Fibroblast of mammary gland (primary cell): Measurements from ENCODE around the gene DEGS2.
"Not testable (repeated sequence)": the region's sequence is repeated elsewhere in the genome, so short reads cannot be mapped to it uniquely, and the experiment has no call there.

Experiments
- DNase-seq: peaks from one replicate; pipeline ENCODE4 v3.0.0-alpha.2; 2010; ENCODE audit warnings: low read depth
- H3K4me3 ChIP-seq: 2 replicates; pipeline ENCODE4 v1.5.1; 2011; ENCODE audit warnings: low read depth, mild to moderate bottlenecking, low read length, moderate library complexity; ENCODE audit not compliant: control insufficient read depth
- TF ChIP-seq, protein P1 (sequence below): conservative IDR thresholded peaks from 2 replicates; pipeline ENCODE4 v1.5.1; 2011; ENCODE audit warnings: low read depth, low read length, inconsistent platforms; ENCODE audit not compliant: control insufficient read depth, insufficient read depth

DEGS2 gene

DNA sequence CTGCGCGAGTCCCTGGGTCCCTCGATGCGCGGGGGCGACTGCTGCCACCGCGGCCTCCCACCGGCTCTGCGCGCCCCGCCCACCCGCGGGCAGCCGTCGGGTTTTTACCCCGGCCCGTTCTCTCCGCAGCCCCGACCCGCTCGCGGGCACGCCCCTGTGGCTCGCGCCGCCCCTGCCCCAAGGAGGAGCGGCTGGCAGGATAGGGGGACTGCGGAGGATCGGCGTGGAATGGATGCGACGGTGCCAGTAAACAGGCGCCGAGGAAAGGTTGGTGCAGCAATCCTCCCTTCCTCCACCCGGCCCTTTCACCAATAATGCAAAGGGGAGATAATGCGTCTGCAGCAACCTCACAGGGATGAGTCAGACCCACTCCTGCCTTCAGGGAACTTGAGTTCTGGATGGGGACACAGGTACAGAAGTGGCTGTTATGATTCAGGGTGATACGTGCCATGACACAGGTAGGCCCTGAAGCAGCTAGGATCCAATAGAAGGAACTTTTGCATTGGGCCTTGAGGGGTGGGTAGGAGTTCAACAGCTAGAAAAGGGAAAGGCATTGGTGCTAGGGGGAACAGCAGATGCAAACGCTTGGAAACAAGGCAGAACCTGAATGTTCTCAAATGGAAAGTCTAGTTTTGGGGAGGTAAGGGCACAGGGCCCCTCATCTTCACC, 554 bp upstream of the DEGS2 start:
- no peak for DNase-seq
- no peak overlapping the region for H3K4me3 ChIP-seq
- TF ChIP-seq, protein P1, sequence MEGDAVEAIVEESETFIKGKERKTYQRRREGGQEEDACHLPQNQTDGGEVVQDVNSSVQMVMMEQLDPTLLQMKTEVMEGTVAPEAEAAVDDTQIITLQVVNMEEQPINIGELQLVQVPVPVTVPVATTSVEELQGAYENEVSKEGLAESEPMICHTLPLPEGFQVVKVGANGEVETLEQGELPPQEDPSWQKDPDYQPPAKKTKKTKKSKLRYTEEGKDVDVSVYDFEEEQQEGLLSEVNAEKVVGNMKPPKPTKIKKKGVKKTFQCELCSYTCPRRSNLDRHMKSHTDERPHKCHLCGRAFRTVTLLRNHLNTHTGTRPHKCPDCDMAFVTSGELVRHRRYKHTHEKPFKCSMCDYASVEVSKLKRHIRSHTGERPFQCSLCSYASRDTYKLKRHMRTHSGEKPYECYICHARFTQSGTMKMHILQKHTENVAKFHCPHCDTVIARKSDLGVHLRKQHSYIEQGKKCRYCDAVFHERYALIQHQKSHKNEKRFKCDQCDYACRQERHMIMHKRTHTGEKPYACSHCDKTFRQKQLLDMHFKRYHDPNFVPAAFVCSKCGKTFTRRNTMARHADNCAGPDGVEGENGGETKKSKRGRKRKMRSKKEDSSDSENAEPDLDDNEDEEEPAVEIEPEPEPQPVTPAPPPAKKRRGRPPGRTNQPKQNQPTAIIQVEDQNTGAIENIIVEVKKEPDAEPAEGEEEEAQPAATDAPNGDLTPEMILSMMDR: no peak

DNA sequence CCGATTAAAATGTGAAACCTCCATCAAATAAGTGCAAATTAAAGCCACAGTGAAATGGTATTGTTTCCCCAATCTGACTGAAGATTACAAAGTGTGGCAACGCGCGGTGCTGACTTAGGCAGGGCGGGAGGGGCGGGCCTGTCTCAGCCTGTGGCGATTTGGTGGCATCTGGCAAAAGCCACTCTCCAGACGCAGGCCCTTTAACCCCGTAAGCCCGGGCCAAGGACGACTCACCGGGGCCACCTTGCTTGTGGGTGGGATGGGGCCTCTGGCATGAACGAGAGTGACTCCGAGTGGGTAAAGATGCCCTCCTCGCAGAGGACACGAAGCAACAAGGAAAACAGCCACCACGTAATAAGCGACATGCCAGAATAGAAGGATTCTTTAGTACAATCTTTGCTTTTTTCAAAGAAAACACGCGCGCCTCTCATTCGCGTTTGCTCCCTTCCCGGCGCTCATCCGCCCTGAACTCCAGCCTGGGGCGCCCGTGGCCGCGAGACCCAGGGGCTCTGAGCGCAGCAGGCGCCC, 815 bp downstream of the DEGS2 start:
- no peak for DNase-seq
- TF ChIP-seq, protein P1: no peak
- no peak overlapping the region for H3K4me3 ChIP-seq

DNA sequence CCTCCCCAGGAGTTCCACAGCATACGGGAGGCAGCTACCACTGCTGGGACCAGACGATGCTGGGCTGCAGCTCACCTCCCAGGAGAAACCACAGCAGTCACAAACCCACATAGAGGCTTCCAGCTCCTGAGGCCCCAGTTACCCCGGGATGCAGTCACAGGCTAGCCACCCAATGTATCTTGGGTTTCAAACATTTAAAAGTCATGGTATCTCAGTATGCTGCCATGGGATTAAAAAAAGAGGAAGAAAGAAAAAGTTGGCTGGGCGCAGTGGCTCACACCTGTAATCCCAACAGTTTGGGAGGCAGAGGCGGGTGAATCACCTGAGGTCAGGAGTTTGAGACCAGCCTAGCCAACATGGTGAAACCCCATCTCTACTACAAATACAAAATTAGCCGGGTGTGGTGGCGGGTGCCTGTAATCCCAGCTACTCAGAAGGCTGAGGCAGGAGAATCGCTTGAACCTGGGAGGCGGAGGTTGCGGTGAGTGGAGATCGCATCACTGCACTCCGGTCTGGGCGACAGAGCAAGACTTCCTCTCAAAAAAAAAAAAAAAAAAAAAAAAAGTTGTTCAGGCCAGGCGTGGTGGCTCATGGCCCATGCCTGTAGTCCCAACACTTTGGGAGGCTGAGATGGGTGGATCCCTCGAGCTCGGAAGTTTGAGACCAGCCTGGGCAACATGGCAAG, 1.8 kb downstream of the DEGS2 start:
- DNase-seq, H3K4me3 ChIP-seq: not testable (repeated sequence)

DNA sequence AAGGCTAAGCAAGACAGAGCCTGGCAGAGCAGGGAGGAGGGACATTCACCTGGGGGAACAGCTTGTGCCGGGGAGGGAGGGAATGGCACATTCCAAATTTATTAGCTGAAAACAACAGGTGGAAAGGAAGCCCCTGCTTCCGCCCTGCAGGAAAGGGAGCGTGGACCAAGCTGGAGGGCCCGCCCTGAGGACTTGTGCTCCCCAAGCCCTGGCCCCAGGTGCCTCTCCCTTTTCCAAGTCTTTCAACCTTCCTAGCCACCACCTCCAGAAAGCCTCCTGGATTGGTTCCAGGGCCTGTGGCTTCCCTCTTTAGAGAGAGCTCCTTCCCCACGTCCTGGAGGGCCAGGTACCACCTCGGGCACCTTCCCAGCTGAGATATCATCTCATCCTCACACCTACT, 2.7 kb downstream of the DEGS2 start:
- TF ChIP-seq, protein P1: no peak
- no peak overlapping the region for H3K4me3 ChIP-seq
- DNase-seq: no peak

DNA sequence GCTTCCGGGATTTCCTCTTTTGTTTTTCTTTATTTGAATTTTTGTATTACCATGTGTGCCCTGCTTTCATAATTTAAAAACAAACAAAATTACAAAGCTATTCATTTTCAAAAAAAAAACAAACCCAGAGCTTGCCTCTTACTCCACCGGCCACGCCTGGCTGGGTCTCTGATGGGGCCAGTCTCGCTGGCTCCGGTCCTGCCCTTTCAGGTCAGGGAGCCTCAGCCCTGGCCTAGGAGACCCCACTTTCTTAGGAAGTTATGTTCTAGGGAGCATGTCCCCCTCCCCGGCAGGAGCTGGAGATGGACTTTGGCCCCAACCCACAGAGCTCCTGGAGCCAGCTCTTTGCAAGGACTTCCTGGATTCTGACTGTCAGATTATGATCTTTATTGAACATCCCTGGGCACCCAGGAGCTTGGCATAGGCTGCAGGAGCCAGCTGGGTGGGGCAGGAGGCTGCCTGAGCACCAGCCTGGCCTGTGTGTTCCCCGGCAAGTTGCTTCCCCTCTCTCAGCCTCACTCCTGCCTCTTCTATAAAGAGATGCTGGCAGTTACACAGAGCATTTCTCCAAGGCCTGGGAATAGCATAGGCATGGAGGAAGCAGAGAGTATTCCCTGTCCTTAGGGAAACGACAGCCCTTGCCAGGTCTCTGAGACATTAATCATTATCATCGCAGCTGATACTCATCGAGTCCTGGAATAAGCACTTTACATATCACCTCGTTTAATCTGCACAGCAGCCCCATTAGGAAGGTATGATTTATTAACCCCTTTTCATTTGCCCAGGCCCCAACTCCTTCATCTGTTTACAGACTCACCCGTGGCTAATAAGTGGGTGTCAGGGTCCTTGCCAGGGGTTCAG, 3.5 kb downstream of the DEGS2 start:
- TF ChIP-seq, protein P1: no peak
- DNase-seq: no peak

DNA sequence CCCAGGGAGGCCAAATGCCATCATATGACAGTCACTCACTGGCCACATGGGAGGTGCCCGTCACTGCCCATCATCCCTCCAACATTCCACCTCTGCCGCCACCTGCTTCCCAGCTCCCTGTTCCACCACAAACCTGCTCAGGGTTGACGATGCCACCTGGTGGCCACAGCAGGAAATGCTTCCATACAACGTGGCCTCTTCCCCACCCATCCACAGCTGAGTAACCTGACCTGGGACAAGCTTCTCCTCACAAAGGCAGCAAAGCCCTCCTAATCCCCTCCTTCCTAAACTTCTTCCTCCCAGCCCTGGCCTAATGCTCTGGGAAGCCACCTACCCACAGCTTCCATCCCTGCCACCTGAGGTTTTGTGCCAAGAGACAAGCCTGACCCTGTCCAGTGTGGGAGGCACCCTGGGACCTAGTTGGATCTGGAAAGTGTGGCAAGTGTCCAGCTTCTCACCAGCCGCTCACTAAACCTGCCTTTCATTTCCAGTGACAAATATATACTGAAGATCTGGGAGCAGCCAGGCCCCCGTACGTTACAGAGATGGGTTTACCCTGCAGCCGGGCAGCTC, 4.3 kb downstream of the DEGS2 start:
- H3K4me3 ChIP-seq: no peak overlapping the region
- TF ChIP-seq, protein P1: peak; percentile 76
- peak; percentile 47 for DNase-seq

More for the DNA sequence above, 3.5 kb downstream of the DEGS2 start:
- no peak overlapping the region for H3K4me3 ChIP-seq
